Hematopoietic multipotent progenitor cell (in vitro differentiated cells): ENCODE data around the gene SNN. TPM values are rescaled to one million over a fixed set of nuclear protein-coding genes. Genes with fewer than 3 reads are reported as not detected.

Experiments
- DNase-seq, 3 donors: peaks; one replicate each; pipeline ENCODE4 v3.0.0-alpha.2; 2011 to 2015; ENCODE audit warnings: low read depth in 2 of 3, low spot score in 2 of 3
- total RNA-seq: library from RNA; depleted of rRNA; stranded (reverse); fragments of >200 nt; gene quantifications from one replicate; pipeline ENCODE4 v1.2.3, GENCODE V29; 2012

Gene SNN
- total RNA-seq: 15.3 TPM

DNA sequence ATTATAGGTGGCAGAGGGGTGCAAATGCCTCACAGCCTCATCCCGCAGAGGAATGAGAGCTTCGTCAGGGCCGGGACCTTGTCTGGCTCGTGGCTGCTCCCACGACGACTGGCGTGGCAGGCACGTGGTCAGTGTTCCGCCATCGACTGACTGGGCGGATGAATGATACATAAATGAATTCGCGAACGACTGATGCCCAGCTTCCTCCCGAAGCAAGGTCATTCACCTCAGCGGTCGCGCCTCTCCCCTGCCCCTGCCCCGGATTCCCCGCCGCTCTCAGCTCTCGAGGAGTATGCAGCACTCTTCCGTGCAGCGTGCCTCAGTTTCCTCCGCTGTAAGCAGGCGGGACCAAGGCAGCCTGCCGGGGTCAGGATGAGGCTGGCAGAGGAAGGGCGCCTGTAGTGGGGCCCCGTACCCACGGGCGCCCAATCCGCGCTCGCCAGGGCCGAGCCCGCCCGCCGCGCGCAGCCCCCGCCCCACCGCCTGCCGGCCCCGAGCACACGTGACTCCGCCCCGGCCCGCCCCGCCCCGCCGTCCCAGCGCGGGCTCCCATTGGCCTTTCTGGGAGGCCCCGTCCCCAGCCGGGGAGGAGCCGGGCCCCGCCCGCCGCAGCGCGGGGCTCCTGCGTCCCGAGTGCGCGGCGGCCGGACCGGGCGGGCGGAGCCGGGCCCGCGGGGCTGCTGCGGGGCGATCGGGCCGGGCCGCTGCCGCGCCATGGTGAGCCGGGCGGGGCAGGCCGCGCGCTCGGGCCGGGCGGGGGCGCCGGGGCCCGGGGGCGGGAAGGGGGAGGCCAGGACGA is at the start of gene SNN:
Gene SNN (plus strand): TSS at position 632 of the 799 bp plus-strand sequence. CDS start 7,605 bp downstream, outside the sequence.
- DNase-seq: peak; percentile 65 to 89 (median 84)

DNA sequence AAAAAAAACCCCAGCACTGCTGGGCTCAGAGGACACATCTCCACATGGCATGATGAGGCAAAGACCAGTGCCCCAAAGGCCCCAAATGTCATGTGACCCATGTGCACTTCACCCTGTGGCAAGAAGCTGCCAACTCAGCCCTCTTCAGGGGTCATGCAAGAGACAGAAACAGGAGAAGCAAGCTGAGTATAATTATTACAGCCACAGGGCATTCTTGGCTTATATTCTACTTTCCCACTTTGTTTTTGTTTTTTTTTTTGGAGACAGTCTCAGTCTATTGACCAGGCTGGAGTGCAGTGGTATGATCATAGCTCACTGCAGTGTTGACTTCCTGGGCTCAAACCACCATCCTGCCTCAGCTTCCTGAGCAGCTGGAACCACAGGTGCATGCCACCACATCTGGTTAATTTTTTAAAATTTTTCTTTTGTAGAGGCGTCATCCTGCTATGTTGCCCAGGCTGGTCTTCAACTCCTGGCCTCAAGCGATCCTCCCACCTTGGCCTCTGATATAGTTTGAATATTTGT is 48.9 kb upstream of the SNN start:
- DNase-seq: peak in 2 of 3 donors; percentile 64 to 78

DNA sequence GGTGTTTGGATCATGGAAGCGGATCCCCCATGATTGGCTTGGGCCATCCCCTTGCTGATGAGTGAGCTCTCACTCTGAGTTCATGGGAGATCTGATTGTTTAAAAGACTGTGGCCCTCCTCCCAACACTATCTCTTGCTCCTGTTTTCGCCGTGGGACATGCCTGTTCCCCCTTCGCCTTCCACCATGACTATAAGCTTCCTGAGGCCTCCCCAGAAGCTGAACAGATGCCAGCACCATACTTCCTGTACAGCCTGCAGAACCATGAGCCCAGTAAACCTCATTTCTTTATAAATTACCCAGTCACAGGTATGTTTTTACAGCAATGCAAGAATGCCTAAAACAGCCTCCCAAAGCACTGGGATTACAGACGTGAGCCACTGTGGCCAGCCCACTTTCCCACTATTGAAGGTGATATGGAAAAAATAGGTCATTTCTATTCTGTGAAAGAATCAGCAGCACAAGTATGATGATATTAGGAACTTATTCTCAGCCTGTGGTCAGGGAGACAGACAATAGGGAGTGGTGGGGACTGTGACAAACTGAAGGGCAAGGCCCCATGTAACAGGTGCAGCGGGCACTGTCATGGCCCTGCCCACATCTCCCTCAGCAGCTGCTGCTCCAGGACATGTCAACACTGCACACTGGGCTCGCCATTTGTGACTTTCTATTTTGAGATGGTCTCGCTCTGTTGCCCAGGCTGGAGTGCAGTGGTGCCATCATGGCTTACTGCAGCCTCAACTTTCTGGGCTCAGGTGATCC is 47.8 kb upstream of the SNN start:
- DNase-seq: no peak

DNA sequence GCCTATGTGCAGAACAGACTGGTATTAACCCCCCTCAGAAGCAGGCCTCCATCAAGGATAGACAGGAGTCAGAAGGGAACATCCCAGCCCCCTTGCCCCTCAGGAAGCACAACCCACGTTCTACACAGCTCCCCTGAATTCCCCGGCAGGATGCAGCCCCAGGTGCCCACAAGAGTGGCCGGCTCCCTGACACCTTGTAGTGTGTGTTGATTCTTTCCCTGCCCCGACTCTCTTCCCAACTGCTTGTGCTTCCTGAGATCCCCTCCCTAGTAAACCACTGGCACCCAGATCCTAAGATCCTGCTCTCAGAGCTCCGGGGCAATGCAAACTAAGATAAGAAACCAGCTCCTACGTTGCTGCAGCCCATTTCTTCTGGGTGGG is 46.7 kb upstream of the SNN start:
- no peak for DNase-seq

DNA sequence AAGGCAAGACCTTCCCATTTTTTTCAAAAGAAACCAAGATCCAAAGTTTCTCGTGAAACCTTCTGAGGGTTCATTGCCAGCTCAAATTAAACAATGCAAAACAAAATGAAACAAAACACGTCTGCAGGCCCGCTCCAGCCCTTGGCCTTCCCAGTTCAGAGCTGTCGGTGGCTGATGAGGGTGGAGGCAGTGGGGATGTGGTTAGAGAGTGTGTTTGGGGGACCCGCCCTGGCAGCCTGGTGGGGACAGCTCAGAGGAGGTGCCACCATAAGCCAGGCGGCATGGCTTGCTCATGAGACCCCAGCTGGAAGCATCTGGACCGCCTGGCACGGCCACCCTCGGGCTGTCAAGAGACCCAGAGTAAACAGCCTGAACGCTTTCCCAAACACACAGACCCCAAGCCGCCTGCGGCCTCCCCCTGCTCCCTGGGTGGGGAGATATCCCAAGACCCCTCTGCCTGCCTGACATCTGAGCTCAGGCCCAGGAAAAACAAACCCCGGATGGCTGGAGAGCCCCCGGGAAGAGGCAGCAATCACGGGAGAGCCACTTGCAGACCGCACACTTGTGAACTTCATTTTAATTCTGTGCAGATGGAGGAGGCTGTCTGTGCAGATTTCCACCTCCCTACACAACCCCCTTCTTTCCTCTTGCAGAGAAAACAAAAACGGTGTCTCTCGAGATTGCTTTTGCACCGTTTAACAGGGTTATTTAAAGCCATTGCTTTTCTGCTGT is 46.2 kb upstream of the SNN start:
- peak in 2 of 3 donors; percentile 71 to 80 for DNase-seq

DNA sequence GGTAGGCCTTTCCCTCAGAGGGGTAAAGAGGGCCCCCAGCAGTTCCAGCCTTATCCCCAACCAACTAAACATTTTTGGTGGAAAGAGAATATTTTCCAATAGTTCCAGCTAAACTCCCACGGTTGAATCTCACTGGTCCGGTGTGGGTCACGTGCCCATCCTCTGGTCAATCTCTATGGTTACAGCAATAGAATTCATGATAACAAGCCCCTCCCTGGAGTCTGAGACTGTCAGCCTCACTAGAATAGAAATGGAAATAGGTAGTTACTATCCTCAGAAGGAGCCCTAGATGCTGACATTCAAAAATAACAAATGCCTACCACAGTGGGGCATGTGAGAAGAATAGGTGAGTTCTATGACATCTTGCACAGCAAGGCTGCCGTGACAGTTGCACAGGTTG is 44.0 kb upstream of the SNN start:
- DNase-seq: no peak

DNA sequence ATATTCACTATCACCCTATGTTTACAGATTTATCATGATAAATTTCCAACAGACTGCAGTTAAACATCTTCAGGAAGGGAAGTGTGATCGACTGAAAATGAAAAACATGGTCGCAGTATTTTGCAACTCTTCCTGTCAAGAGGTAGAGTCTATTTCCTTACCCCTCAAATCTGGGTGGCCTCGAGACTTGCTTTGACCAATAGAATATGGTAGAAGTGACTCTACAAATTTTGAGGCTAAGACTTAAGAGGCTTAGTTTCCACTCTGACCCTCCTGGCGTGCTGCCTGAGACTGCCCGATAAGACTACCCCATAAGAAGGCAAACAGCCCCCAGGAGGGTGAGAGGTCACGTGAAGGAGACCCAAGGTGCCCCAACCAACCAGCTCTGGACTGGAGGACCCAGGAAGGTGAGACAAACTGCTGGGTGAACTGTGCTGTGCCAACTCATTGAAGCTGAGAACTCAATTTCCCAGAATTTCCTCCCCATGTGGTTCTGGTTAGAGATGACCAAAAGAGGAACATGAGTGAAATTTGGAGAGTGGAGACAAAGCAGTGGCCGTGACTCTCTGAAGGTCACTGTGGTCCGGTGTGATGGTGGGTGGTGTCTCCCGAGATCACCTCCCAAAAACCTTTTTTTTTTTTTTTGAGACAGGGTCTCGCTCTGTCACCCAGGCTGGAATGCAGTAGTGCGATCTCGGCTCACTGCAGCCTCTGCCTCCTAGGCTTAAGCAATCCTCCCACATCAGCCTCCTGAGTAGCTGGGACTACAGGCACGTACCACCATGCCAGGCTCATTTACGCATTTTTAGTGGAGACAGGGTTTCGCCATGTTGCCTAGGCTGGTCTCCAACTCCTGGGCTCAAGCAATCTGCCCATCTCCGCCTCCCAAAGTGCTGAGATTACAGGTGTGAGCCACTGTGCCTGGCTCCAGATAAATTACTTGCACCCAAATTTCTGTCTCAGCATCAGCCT is 43.3 kb upstream of the SNN start:
- DNase-seq: no peak

DNA sequence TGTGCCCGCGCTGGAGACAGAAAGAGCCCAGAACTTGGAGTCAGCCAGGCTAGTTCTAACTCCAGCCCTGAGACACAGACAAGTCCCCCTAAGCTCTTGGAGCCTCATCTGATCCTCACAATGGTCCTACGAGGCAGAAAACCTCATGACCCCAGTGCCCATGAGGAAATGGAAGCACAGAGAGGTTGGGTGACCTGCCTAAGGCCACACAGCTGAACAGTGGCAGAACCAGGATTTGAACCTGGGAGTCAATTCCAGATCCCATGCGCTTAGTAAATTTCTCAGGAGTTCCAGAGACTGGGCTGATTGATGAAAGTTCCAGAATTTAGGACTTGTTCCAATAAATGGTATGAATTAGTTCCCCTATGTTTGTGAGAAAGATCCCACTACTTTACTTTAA is 42.5 kb upstream of the SNN start:
- DNase-seq: no peak

DNA sequence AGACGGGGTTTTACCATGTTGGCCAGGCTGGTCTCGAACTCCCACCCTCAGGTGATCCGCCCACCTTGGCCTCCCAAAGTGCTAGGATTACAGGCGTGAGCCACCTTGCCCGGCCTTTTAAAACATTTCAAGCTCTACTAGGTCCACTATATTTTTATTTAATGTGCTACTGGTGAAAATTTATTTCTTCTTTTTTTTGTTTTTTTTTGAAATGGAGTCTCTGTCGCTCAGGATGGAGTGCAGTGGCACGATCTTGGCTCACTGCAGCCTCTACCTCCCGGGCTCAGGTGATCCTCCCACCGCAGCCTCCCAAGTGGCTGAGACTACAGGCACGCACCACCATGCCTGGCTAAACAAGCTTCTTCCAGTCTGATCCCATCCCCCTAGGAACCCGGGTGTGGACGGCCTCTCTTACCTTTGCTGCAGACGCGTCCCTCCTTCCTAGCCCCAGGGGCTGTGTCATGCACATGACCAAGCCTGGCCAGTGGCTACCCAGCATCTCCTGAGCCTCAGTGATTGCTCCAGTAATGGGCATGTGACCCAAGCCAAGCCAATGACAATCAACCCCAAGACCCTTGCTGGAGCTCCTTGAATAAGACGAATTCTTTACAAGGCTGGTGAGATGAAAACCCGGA is 41.5 kb upstream of the SNN start:
- DNase-seq: no peak

DNA sequence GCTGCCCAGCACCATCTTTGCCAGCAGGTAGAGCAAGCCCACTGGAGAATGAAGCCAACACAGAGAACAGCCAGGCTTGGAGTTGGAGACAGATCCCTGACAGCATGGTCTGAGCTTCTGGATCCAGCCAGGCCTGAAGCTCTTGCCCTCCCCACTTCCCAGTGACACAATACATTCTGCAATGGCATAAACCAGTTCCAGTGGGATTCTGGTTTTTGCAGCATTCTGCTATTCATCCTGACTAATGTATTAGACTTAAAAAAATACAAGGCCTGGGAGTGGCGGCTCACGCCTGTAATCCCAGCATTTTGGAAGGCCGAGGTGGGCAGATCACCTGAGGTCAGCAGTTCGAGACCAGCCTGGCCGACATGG is 41.0 kb upstream of the SNN start:
- no peak for DNase-seq

DNA sequence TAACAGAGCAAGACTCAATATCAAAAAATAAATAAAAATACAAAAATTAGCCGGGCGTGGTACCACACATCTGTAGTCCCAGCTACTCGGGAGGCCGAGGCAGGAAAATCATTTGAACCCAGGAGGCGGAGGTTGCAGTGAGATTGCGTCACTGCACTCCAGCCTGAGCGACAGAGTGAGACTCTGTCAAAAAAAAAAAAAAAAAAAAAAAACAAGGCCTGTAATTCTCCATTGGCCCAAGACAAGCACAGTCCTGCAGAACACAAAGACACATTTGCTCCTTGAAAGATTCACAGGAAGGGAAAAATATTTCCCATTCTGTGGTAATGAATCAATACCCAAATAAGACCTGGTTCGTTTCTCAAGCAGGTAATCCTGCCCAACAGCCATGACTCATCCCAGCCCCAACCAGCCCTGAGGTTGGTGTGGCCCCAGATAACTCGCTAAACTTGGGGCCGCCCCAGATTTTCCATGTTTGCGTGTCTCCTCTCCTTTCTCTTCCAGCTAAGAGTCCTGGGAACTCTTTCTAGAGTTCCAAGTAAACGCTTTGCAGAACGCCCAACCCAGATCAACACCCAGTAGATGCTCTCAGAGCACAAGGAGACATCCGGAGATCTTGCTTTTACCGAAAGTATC is 40.3 kb upstream of the SNN start:
- no peak for DNase-seq

DNA sequence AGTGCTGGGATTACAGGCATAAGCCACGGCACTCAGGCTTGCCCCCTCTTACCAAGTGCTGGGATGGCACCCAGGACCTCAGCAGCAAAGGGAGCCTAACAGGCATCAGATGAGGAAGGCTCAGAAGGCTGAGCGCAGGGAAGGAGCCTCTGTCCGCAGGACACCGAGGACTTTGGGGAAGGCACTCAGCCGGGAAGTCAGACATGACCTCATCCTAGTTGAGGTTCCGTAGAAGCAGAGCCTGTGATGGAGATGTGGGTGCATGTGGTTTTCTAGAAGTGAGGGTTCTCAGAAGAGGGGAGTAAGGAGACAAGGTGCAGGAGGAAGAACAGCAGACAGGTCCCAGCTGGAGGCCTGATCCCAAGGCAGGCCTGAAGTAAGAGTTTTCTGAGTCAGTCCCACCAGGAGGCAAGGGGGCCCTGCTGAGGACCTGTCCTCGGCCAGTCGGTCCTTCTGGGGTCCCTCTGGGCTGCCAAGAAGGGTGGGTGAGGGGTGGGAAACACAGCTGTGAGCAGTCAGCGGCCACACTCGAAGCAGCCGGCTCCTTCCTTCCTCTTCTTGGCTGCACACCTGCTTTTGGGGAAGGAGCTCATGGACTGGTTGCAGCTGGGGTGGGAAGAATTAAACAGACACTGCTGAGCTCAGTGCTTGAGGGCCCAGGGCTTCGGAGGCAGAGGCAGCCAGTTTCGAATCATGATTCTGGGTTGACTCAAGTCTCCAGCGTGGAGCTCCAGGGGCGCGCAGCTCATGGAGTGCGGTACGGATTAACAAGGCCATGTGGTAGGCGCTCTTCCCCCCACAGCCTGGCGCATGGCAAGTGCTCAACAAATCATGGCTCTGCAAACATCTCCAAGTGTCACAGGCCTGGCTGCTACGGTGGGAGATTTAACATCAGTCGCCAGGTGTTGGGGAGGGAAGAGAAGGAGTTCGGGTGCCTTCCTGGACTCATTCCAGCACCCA is 38.9 kb upstream of the SNN start:
- DNase-seq: peak in 2 of 3 donors; percentile 81 to 94

DNA sequence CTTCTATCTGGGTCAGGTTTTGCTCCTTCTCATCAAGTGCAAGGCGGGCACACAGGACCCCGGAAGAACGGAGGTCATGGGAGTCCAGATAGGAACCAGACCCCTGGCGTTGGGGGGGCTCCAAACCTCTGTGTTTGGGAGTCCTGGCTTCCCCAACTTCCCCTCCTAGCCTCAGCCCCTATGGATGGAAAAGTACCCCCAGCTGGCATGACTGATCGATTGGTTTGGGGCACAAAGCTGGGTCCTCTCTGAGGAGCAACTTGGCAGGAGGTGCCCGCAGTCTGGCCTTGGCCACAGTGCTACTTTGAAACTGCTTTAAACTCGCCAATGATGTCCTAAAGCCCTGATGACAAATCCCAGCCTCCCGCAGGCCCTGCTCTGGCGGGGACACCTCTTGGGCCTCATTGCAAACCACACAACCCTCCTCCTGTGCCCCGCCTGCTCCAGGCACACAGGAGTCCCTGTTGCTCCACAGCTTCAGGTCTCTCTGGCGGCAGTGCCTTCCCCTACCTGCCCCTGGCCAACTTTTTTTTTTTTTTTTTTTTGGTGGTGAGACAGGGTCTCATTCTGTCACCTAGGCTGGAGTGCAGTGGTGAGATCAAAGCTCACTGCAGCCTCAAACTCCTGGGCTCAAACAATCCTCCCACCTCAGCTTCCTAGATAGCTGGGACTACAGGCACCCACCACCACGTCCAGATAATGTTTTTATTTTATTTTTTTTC is 38.0 kb upstream of the SNN start:
- DNase-seq: no peak

DNA sequence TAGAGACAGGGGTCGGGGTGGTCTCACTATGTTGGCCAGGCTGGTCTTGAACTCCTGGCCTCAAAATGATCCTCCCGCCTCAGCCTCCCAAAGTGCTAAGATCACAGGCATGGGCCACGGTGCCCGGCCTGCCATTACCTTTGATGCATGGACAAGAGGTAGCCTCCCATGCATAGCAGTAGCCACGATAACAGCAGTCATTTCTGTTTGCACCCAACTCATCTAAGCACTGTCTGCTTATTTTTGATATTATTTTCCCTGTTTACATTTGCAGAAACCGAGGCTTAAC is 37.5 kb upstream of the SNN start:
- no peak for DNase-seq

DNA sequence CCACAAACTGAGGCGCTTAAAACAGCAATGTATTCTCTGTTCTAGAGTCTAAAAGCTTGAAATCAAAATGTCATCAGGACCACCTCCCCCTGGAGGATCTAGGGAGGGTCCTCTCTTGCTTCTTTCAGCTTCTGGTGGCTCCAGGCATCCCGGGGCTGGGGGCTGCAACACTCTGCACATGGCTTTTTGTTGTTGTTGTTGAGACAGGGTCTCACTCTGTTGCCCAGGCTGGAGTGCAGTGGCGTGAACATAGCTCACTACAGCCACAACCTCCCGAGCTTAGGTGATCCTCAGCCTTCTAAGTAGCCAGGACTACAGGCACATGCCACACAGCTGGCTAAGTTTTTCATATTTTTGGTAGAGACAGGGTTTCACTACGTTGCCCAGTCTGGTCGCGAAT is 37.0 kb upstream of the SNN start:
- no peak for DNase-seq

DNA sequence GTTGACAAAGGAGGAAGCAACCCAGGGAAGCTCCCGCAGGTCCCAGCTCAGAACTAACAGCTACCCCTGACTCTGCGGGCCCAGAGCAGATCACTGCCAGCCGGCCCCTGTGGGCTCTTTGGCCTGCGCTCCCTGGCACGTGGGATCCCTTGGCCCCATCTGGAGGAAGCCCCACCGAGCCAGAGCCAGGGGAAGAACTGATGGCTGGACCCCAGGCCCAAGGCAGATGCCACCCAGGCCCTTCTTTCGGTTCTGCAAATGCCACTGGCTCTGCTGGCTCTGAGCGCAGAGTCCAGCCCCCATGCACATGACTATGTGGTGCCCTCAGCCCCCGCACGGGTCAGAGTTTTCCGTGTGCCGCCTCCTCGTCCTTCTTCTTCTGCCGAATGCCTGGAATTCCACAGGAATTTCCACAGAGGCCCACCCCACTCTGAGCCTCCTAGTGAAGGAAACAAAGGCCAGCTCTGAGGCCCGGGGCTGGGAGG is 35.8 kb upstream of the SNN start:
- no peak for DNase-seq

DNA sequence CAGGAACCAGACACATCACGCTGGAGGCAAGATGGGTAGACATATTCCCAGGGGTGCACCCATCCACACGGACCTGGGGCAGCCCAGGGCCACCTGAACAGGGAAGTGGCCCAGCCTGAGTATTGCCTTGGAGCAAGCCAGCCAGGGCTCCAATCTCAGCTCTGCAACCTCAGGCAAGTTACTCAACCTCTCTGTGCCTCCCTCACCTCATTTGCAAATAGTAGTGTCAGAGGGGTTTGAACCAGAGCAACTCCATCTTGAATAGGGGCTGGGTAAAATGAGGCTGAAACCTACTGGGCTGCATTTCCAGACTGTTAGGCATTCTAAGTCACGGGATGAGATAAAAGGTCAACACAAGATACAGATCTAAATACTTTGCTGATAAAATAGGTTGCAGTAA is 35.1 kb upstream of the SNN start:
- no peak for DNase-seq
